Keratinocyte (primary cell): Measurements from ENCODE around the gene ASPHD2. TPM values are rescaled to one million over a fixed set of nuclear protein-coding genes. Genes with fewer than 3 reads are reported as not detected.

Source experiments
- DNase-seq: peaks from one replicate; pipeline ENCODE4 v3.0.0-alpha.2; 2011; ENCODE audit warnings: low read depth, missing footprints, low spot score
- FAIRE-seq: peaks from 2 replicates; lab custom pipeline; 2011; peaks lifted over from hg19 to GRCh38; lab: Jason Lieb, UNC
- H2AFZ ChIP-seq: 2 replicates; pipeline ENCODE4 v1.6.0; 2012; ENCODE audit warnings: low read length, control low read depth, inconsistent platforms; ENCODE audit not compliant: control insufficient read depth
- H3K27ac ChIP-seq: 2 replicates; pipeline ENCODE4 v1.5.1; 2011; ENCODE audit warnings: low read length; ENCODE audit not compliant: control insufficient read depth, insufficient read depth
- H3K27me3 ChIP-seq: 3 replicates; pipeline ENCODE4 v1.6.0; 2011; ENCODE audit warnings: low read length; ENCODE audit not compliant: control insufficient read depth, insufficient read depth; ENCODE audit errors: extremely low read depth
- H3K36me3 ChIP-seq, 2 experiments: 2 replicates in 1 of 2; 3 replicates in 1 of 2; pipeline ENCODE4 v1.5.1; 2011; ENCODE audit warnings: low read length in 2 of 2, mild to moderate bottlenecking in 1 of 2; ENCODE audit not compliant: control insufficient read depth in 2 of 2, insufficient read depth in 2 of 2; ENCODE audit errors: extremely low read depth in 1 of 2
- H3K4me1 ChIP-seq: 3 replicates; pipeline ENCODE4 v1.5.1; 2011; ENCODE audit warnings: low read length; ENCODE audit not compliant: control insufficient read depth, insufficient read depth; ENCODE audit errors: extremely low read depth
- H3K4me2 ChIP-seq: 3 replicates; pipeline ENCODE4 v1.6.0; 2011; ENCODE audit warnings: low read depth, low read length; ENCODE audit not compliant: control insufficient read depth, insufficient read depth; ENCODE audit errors: extremely low read depth
- H3K4me3 ChIP-seq, 3 experiments: fragments of 200-600 bp in 1 of 3; sonication (generic) in 1 of 3; 2 replicates in 2 of 3; 3 replicates in 1 of 3; pipeline ENCODE4 v1.5.1; 2011 to 2016; ENCODE audit warnings: low read length in 3 of 3, mild to moderate bottlenecking in 3 of 3, control low read depth in 2 of 3, inconsistent platforms in 1 of 3, low read depth in 1 of 3, mixed read lengths in 1 of 3, mixed run types in 1 of 3, moderate library complexity in 1 of 3; ENCODE audit not compliant: control insufficient read depth in 2 of 3, insufficient read depth in 2 of 3; ENCODE audit errors: extremely low read depth in 1 of 3
- H3K79me2 ChIP-seq: 2 replicates; pipeline ENCODE4 v1.6.0; 2012; ENCODE audit warnings: low read length; ENCODE audit not compliant: control insufficient read depth, insufficient read depth
- H3K9ac ChIP-seq: 3 replicates; pipeline ENCODE4 v1.6.0; 2011; ENCODE audit warnings: low read length; ENCODE audit not compliant: control insufficient read depth, insufficient read depth; ENCODE audit errors: extremely low read depth
- H3K9me1 ChIP-seq: 3 replicates; pipeline ENCODE4 v1.6.0; 2011; ENCODE audit warnings: low read length; ENCODE audit not compliant: control insufficient read depth, insufficient read depth; ENCODE audit errors: extremely low read depth
- H3K9me3 ChIP-seq: 2 replicates; pipeline ENCODE4 v1.5.1; 2012; ENCODE audit warnings: low read depth, low read length; ENCODE audit not compliant: control insufficient read depth
- H4K20me1 ChIP-seq: 3 replicates; pipeline ENCODE4 v1.6.0; 2011; ENCODE audit warnings: low read length; ENCODE audit not compliant: control insufficient read depth, insufficient read depth; ENCODE audit errors: extremely low read depth
- EZH2 ChIP-seq: IDR thresholded peaks from one replicate; pipeline ENCODE4 v1.6.1; 2012; ENCODE audit warnings: inconsistent platforms, mild to moderate bottlenecking, low read length, moderate library complexity
- dilution Hi-C: fragments of 300-500 bp; cut with MboI; formaldehyde crosslinking; loops from one replicate; pipeline ENCODE4 v1.7.0; 2020; ENCODE audit warnings: low sequenced_read_pairs; ENCODE audit not compliant: extremely low pct_ligation_motif_present
- polyA plus RNA-seq, 5 experiments: library from polyadenylated mRNA; depleted of rRNA in 3 of 5; stranded (reverse) in 3 of 5; stranded (forward) in 1 of 5; unstranded in 1 of 5; fragments of >200 nt; gene quantifications; 1 replicate in 1 of 5; 2 replicates in 3 of 5; 3 replicates in 1 of 5; pipeline versions ENCODE4 v1.2.1 to v1.2.3, GENCODE V29; 2011 to 2012; ENCODE audit warnings: missing spikeins in 2 of 5, low read depth in 1 of 5, low replicate concordance in 1 of 5
- TF ChIP-seq, protein P1 (sequence below), 3 experiments: IDR thresholded peaks in 1 of 3; conservative IDR thresholded peaks in 1 of 3; optimal IDR thresholded peaks in 1 of 3; 2 replicates in 2 of 3; 3 replicates in 1 of 3; pipeline versions ENCODE3 to v1.5.1; 2011; ENCODE audit warnings: low read length in 3 of 3, mild to moderate bottlenecking in 3 of 3, moderate library complexity in 2 of 3, control low read depth in 1 of 3, inconsistent platforms in 1 of 3; ENCODE audit not compliant: insufficient read depth in 2 of 3; ENCODE audit errors: extremely low read depth in 1 of 3

ASPHD2 gene
- polyA plus RNA-seq, 1 donor (not counting 4 experiments of a cell fraction or from before 2014, with no cell fraction given) = 3.5 TPM

DNA sequence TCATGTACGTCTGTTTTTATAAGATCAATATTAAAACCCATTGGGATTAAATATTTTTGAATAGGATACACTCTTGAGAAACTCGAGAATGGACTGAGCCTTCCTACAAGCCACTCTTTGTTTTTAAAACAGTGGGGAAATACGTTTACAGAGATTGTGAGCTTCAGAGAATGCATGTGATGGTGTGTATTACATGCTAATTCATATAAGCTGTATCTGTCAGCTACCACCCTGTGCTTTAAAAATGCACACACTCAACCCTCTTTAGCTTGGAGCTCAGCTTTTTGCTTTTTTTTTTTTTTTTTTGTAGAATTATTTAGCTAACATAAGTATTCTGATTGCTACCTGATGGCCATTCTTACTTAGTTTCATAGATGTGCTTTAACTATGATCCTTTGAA is 46.3 kb upstream of the ASPHD2 start:
- Histone ChIP-seq H3K36me3 (no peaks in the 10 kb centered on the region), H3K27ac (no peak overlapping the region), H4K20me1 (no peaks in the 10 kb centered on the region), H3K79me2 (no peaks in the 10 kb centered on the region), H3K9me3 (no peaks in the 10 kb centered on the region), H2AFZ (no peak overlapping the region), H3K4me2 (no peak overlapping the region), H3K27me3 (peaks cover 13% of the 10 kb centered on the region), H3K4me1 (no peaks in the 10 kb centered on the region), H3K9me1 (no peaks in the 10 kb centered on the region), H3K4me3 (no peak overlapping the region), H3K9ac (no peak overlapping the region)
- dilution Hi-C loops = no loop called here
- FAIRE-seq = no peak
- TF ChIP-seq, protein P1, sequence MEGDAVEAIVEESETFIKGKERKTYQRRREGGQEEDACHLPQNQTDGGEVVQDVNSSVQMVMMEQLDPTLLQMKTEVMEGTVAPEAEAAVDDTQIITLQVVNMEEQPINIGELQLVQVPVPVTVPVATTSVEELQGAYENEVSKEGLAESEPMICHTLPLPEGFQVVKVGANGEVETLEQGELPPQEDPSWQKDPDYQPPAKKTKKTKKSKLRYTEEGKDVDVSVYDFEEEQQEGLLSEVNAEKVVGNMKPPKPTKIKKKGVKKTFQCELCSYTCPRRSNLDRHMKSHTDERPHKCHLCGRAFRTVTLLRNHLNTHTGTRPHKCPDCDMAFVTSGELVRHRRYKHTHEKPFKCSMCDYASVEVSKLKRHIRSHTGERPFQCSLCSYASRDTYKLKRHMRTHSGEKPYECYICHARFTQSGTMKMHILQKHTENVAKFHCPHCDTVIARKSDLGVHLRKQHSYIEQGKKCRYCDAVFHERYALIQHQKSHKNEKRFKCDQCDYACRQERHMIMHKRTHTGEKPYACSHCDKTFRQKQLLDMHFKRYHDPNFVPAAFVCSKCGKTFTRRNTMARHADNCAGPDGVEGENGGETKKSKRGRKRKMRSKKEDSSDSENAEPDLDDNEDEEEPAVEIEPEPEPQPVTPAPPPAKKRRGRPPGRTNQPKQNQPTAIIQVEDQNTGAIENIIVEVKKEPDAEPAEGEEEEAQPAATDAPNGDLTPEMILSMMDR (optimal IDR thresholded peaks at IDR 0.05 in 1 of 3, IDR thresholded peaks at IDR 0.05 in 1 of 3, conservative IDR thresholded peaks at IDR 0.05 in 1 of 3; ENCODE audit: extremely low read depth in 1 of 3, insufficient read depth in 2 of 3, low read length in 3 of 3) = no peak
- no peak for TF ChIP-seq EZH2
- no peak for DNase-seq

DNA sequence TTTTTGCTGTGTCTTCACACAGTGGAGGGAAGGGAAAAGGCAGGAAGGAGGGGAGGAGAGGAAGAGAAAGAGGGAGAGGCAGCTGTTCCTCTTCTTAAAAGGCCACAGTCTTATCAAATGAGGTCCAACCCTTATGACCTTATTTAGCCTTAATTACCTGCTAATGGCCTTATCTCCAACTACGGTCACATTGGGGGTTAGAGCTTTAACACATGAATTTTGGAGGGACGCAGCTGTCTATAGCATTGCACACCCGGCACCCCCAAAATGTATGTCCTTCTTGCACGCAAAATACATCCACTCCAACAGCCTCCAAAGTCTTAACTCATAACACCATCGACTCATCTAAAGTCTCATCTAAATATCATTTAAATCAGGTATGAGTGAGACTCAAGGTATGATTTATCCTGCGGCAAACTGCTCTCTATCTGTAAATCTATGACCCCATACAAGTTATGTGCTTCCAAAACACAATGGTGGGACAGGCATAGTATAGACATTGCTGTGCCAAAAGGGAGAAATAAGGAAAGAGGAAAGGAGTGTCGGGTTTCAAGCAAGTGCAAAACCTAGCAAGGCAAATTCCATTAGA is 45.0 kb upstream of the ASPHD2 start:
- Histone ChIP-seq H3K4me3 (no peak overlapping the region), H3K4me1 (no peaks in the 10 kb centered on the region), H3K36me3 (no peaks in the 10 kb centered on the region), H3K4me2 (no peak overlapping the region), H3K9me3 (no peaks in the 10 kb centered on the region), H2AFZ (no peak overlapping the region), H3K27me3 (peaks cover 13% of the 10 kb centered on the region), H4K20me1 (no peaks in the 10 kb centered on the region), H3K9me1 (no peaks in the 10 kb centered on the region), H3K27ac (no peak overlapping the region), H3K79me2 (no peaks in the 10 kb centered on the region), H3K9ac (no peak overlapping the region)
- DNase-seq = no peak
- dilution Hi-C loops = no loop called here
- FAIRE-seq = no peak
- TF ChIP-seq, protein P1 (optimal IDR thresholded peaks at IDR 0.05 in 1 of 3, IDR thresholded peaks at IDR 0.05 in 1 of 3, conservative IDR thresholded peaks at IDR 0.05 in 1 of 3; ENCODE audit: extremely low read depth in 1 of 3, insufficient read depth in 2 of 3, low read length in 3 of 3) = no peak
- no peak for TF ChIP-seq EZH2
